WTC11 (cell line): ENCODE results near the gene USP16. TPM values are rescaled to one million over a fixed set of nuclear protein-coding genes. Genes with fewer than 3 reads are reported as not detected.

Experiments
- ATAC-seq: fragments of 200-7000 bp; cut with Tn5 transposase; 2 replicates; pipeline ENCODE4 v1.10.0; 2021; ENCODE audit warnings: mild to moderate bottlenecking, moderate library complexity
- CTCF ChIA-PET: fragments of 300-600 bp; sonication (Branson Sonifier 250); formaldehyde crosslinking; loops from one replicate; lab custom pipeline; 2021; ENCODE audit warnings: antibody characterized with exemption; lab: Charles Lee
- POLR2A ChIA-PET: fragments of 350-600 bp; sonication (Branson Sonifier 250); formaldehyde crosslinking; loops from one replicate; lab custom pipeline; 2021; ENCODE audit warnings: antibody characterized with exemption; lab: Charles Lee
- DNase-seq: peaks from one replicate; pipeline ENCODE4 v3.0.0; 2021; ENCODE audit warnings: low spot score
- H3K27ac Mint-ChIP-seq: 2 replicates; pipeline ENCODE4 v1.8.0; 2021; ENCODE audit warnings: mixed read lengths
- H3K27me3 Mint-ChIP-seq: 2 replicates; pipeline ENCODE4 v1.8.0; 2021; ENCODE audit warnings: low read depth, mild to moderate bottlenecking, moderate library complexity, mixed read lengths
- H3K36me3 Mint-ChIP-seq: 2 replicates; pipeline ENCODE4 v1.8.0; 2021; ENCODE audit warnings: mixed read lengths
- H3K4me1 Mint-ChIP-seq: 2 replicates; pipeline ENCODE4 v1.8.0; 2022; ENCODE audit warnings: mixed read lengths
- H3K4me3 Mint-ChIP-seq: 2 replicates; pipeline ENCODE4 v1.8.0; 2021; ENCODE audit warnings: mild to moderate bottlenecking, moderate library complexity, mixed read lengths
- H3K9me3 Mint-ChIP-seq: 2 replicates; pipeline ENCODE4 v1.8.0; 2021; ENCODE audit warnings: mixed read lengths
- AFF4 ChIP-seq: sonication (generic); formaldehyde crosslinking; IDR thresholded peaks from 2 replicates; pipeline ENCODE4 v1.8.1; 2023; ENCODE audit warnings: mild to moderate bottlenecking, missing genetic modification reagents, borderline replicate concordance
- AR ChIP-seq: fragments of 250-450 bp; sonication (Bioruptor Pico); IDR thresholded peaks from 2 replicates; pipeline ENCODE4 v1.9.0; 2021; ENCODE audit warnings: mild to moderate bottlenecking
- E2F5 ChIP-seq: sonication (generic); formaldehyde crosslinking; IDR thresholded peaks from 2 replicates; pipeline ENCODE4 v1.8.1; 2022; ENCODE audit warnings: mild to moderate bottlenecking, moderate library complexity, missing genetic modification reagents
- ERG ChIP-seq: fragments of 250-450 bp; sonication (Bioruptor Pico); IDR thresholded peaks from 2 replicates; pipeline ENCODE4 v1.8.0; 2021; ENCODE audit warnings: mild to moderate bottlenecking
- FOXJ3 ChIP-seq: sonication (generic); formaldehyde crosslinking; IDR thresholded peaks from 2 replicates; pipeline ENCODE4 v1.9.0; 2021; ENCODE audit warnings: missing genetic modification reagents, mild to moderate bottlenecking, borderline replicate concordance
- HMGXB4 ChIP-seq: sonication (generic); formaldehyde crosslinking; IDR thresholded peaks from 2 replicates; pipeline ENCODE4 v1.8.1; 2023; ENCODE audit warnings: mild to moderate bottlenecking, moderate library complexity, missing genetic modification reagents
- MAX ChIP-seq: sonication (generic); formaldehyde crosslinking; IDR thresholded peaks from 2 replicates; pipeline ENCODE4 v1.8.0; 2022; ENCODE audit warnings: mild to moderate bottlenecking, missing genetic modification reagents
- MYBL2 ChIP-seq: sonication (generic); formaldehyde crosslinking; IDR thresholded peaks from 2 replicates; pipeline ENCODE4 v1.8.1; 2023; ENCODE audit warnings: mild to moderate bottlenecking, moderate library complexity, missing genetic modification reagents
- PRDM15 ChIP-seq: sonication (generic); formaldehyde crosslinking; IDR thresholded peaks from 2 replicates; pipeline ENCODE4 v1.8.0; 2022; ENCODE audit warnings: missing genetic modification reagents
- PREB ChIP-seq: sonication (generic); formaldehyde crosslinking; IDR thresholded peaks from 2 replicates; pipeline ENCODE4 v1.8.1; 2022; ENCODE audit warnings: mild to moderate bottlenecking, missing genetic modification reagents, moderate library complexity, borderline replicate concordance
- PRRX2 ChIP-seq: fragments of 250-450 bp; sonication (Bioruptor Pico); IDR thresholded peaks from 2 replicates; pipeline ENCODE4 v1.8.0; 2021; ENCODE audit warnings: mild to moderate bottlenecking
- RORB ChIP-seq: fragments of 250-450 bp; sonication (Bioruptor Pico); IDR thresholded peaks from 2 replicates; pipeline ENCODE4 v1.9.0; 2021; ENCODE audit warnings: mild to moderate bottlenecking
- SOX15 ChIP-seq: fragments of 250-450 bp; sonication (Bioruptor Pico); IDR thresholded peaks from 2 replicates; pipeline ENCODE4 v1.9.0; 2021; ENCODE audit warnings: mild to moderate bottlenecking
- SP1 ChIP-seq: sonication (generic); formaldehyde crosslinking; conservative IDR thresholded peaks from 2 replicates; pipeline ENCODE4 v1.8.1; 2022; ENCODE audit warnings: missing genetic modification reagents
- TCF7 ChIP-seq: sonication (generic); formaldehyde crosslinking; IDR thresholded peaks from 2 replicates; pipeline ENCODE4 v1.8.0; 2022; ENCODE audit warnings: mild to moderate bottlenecking, low read depth, missing genetic modification reagents, moderate library complexity
- USF1 ChIP-seq: sonication (generic); formaldehyde crosslinking; IDR thresholded peaks from 2 replicates; pipeline ENCODE4 v1.8.0; 2022; ENCODE audit warnings: mild to moderate bottlenecking, missing genetic modification reagents
- ZMAT4 ChIP-seq: fragments of 250-450 bp; sonication (Bioruptor Pico); IDR thresholded peaks from 2 replicates; pipeline ENCODE4 v1.9.0; 2021; ENCODE audit warnings: mild to moderate bottlenecking
- ZNF219 ChIP-seq: sonication (generic); formaldehyde crosslinking; IDR thresholded peaks from 2 replicates; pipeline ENCODE4 v1.8.0; 2023; ENCODE audit warnings: missing genetic modification reagents, mild to moderate bottlenecking, borderline replicate concordance
- total RNA-seq: library from RNA; stranded (reverse); gene quantifications from 3 replicates; pipeline ENCODE4 v1.2.3, GENCODE V29; 2021

The USP16 gene
- total RNA-seq, 1 experiment from 2014 or later: 20.8 TPM

GRCh38 chr21:29034678-29035077 is 10.2 kb downstream of the USP16 start:
- Mint-ChIP-seq H3K27ac (no peak overlapping the region), H3K4me1 (no peaks in the 10 kb centered on the region), H3K4me3 (no peak overlapping the region), H3K27me3 (no peaks in the 10 kb centered on the region), H3K36me3 (peaks cover 64% of the 10 kb centered on the region), H3K9me3 (no peaks in the 10 kb centered on the region)
- POLR2A ChIA-PET: interaction anchor here (0.5 kb wide), 1 partner anchor 1054 kb away, joined by 6 read pairs; no protein-coding TSS in a partner anchor
- DNase-seq (no peak), ATAC-seq (no peak)
- CTCF ChIA-PET: no interaction called here
- no peak for TF ChIP-seq SP1 (CRISPR knock-in tag)
- no peak for TF ChIP-seq PRDM15 (CRISPR knock-in tag)
- TF ChIP-seq ZNF219 (CRISPR knock-in tag): no peak
- no peak for TF ChIP-seq RORB (CRISPR knock-in tag)
- TF ChIP-seq SOX15 (CRISPR knock-in tag): no peak
- no peak for TF ChIP-seq HMGXB4 (CRISPR knock-in tag)
- no peak for TF ChIP-seq TCF7 (CRISPR knock-in tag)
- no peak for TF ChIP-seq PRRX2 (CRISPR knock-in tag)
- no peak for TF ChIP-seq E2F5 (CRISPR knock-in tag)
- no peak for TF ChIP-seq MAX
- TF ChIP-seq ZMAT4 (CRISPR knock-in tag): no peak
- no peak for TF ChIP-seq AFF4
- no peak for TF ChIP-seq MYBL2 (CRISPR knock-in tag)
- no peak for TF ChIP-seq USF1 (CRISPR knock-in tag)
- no peak for TF ChIP-seq ERG
- TF ChIP-seq AR (CRISPR knock-in tag): no peak
- TF ChIP-seq PREB (CRISPR knock-in tag): no peak
- TF ChIP-seq FOXJ3: no peak
